ENCODE data around the gene SLC12A6.
A peak's percentile ranks its signal among the peaks of the same experiment; 100 is the strongest.

The SLC12A6 gene

GRCh38 chr15:34327906-34328305 lies 9.7 kb downstream of the SLC12A6 start:
- no peak for DNase-seq

- no peak for DNase-seq
These were observed 12.2 kb downstream of the SLC12A6 start for GRCh38 chr15:34325368-34325767.

DNA sequence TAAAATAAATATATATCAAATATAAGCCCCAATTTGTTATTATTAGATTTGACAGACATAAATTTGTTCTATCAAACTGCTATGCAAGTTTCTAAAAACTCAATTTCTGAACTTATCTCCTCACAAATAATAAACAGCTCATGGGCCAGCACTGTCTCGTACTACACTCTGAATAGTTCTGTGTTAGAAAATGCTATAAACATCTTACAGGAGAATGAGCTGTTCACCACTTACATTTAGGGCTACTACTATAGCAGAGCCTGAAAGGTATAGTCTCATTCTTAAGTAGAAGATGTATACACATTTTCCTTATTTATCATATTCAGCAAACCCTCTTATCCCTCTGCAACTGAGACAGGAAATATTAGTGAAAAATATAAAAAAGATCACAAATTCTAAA lies 12.6 kb downstream of the SLC12A6 start:
- no peak for DNase-seq

GRCh38 chr15:34323217-34323616 lies 14.4 kb downstream of the SLC12A6 start:
- no peak for DNase-seq

- peak; percentile 62 for DNase-seq
These were observed 19.1 kb downstream of the SLC12A6 start for GRCh38 chr15:34318277-34319079.

DNA sequence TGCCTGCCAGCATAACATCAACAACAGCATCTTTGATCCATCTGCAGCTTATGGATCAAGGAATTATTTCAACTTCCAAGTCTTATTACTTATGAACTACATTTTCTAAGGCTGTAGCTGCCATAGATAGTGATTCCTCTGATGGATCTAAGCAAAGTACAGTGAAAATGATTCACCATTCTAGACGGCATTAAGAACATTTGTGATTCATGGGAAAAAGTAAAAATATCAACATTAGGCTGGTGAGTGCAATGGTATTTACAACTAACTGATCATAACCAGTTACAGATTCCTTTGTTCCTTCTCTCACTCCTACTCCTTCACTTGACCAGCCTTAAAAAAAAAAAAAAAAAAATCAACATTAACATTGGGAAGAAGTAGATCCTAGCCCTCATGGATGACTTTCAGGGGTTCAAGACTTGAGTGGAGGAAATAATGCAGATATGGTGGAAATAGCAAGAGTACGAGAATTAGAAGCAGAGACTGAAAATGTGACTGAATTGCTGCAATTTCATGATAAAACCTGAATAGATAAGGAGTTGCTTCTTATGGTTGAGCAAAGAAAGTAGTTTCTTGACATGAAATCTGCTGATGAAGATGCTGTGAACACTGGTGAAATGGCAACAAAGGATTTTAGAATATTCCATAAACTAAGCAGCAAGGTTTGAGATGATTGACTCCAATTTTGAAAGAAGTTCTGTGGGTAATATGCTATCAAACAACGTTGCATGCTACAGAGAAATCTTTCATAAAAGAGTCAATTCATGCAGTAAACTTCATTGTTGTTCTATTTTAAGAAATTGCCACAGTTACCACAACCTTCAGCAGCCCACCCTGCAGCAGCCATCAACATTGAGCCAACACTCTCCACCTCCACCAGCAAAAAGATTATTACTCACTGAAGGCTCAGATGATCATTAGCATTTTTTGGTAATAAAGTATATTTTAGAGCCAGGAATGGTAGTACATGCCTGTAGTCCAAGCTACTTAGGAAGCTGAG lies 22.8 kb downstream of the SLC12A6 start:
- no peak for DNase-seq

GRCh38 chr15:34311563-34311962 lies 26.0 kb downstream of the SLC12A6 start:
- no peak for DNase-seq

DNA sequence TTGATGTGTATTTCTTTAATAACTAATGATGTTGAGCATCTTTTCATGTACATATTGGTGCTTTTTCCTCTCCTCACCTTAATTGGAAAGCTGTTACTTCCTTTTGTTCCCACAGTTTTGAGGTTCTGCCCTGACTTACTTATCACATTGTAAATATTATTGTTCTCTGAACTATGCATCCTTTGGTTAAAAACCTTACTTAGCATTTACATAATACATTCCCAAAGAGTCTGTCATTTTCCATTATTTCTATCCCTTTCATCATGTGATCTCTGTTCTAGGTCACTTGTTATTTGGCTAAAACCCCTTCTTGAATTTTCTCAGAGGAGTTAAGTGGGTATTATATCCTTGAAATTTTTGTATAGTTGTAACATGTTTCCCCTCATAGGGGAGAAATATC lies 33.0 kb downstream of the SLC12A6 start:
- peak; percentile 35 for DNase-seq

- DNase-seq, result no peak
These were observed 36.5 kb downstream of the SLC12A6 start for GRCh38 chr15:34301058-34301457.

- peak; percentile 14 for DNase-seq
These were observed 40.5 kb downstream of the SLC12A6 start for GRCh38 chr15:34297059-34297458.

DNA sequence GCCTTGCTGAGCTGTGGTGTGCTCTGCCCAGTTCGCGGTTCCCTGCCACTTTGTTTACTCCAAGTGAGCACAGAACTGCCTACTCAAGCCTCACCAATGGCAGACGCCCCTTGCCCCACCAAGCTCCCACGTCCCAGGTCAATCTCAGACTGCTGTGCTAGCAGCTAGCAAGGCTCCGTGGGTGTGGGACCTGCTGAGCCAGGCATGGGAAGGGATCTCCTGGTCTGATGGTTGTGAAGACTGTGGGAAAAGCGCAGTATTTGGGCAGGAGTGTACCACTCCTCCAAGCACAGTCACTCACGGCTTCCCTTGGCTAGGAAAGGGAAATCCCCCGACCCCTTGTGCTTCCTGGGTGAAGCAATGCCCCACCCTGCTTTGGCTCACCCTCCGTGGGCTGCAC lies 45.0 kb downstream of the SLC12A6 start:
- DNase-seq, result no peak

DNA sequence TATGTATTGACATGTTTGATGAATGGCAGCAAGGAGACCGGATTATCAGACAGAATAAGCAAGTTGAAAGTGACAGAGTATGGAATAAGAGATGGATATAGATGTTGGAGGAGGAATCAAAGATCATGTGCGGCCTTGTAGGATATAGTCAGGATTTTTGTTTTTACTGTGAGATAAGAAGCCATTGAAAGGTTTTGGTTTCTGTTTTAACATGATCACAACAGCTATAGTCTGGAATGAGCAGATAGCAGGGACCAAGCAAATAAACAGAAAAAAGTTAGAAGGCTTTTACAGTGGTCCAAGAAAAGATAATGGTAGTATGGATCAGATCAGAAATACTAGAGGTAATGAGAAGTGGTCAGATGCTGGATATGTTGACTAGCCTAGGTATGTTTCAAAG lies 52.6 kb downstream of the SLC12A6 start:
- no peak for DNase-seq

DNA sequence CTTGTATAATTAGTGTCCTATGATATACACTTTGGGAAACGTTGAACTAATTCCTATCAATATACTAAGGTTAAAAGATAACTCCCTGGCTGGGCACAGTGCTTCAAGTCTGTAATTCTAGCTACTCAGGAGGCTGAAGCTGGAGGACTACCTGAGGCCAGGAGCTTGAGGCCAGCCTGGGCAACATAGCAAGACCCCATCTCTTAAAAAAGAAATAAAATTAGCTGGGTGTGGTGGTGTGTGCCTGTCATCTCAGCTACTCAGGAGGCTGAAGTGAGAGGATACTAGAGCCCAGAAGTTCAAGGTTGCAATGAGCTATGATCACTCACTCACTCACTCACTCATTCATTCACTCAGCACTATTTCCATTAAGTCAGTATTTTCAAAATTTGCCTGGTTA lies 55.2 kb downstream of the SLC12A6 start:
- no peak for DNase-seq

GRCh38 chr15:34280193-34280592 lies 57.4 kb downstream of the SLC12A6 start:
- no peak for DNase-seq

- no peak for DNase-seq
These were observed 58.2 kb downstream of the SLC12A6 start for GRCh38 chr15:34279368-34279767.

DNA sequence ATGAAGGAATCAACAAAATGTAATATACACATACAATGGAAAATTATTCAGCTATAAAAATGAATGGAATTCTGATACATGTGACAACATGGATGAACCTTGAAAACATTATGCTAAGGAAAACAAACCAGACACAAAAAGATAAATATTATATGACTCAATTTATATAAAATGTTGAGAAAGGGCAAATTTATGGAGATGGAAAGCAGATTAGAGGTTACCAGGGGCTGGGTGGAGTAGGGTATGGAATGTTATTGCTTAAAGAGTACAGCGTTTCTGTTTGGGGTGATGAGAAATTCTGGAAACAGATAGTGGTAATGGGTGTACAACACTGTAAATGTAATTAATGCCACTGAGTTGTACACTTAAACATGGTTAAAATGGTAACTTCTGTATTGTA lies 61.9 kb downstream of the SLC12A6 start:
- no peak for DNase-seq

DNA sequence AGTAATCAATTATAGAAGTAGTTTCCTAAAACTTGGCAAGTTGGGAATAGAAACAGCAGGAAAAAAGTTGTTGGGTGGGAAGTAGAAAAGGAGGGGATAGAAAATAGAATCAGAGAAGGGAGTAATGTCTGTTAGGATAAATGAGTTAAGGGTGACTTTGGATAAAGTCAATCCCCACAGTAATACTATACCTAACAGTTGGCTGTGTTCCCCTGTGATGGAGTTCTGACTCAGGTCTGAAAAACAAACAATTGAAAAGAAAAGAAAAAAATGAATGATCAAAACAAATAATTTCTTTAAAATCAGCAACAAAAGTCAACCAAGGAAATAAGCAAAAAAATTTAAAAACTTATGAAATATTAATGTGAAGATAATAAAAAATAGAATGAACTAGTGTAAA lies 62.4 kb downstream of the SLC12A6 start:
- DNase-seq, result no peak

DNA sequence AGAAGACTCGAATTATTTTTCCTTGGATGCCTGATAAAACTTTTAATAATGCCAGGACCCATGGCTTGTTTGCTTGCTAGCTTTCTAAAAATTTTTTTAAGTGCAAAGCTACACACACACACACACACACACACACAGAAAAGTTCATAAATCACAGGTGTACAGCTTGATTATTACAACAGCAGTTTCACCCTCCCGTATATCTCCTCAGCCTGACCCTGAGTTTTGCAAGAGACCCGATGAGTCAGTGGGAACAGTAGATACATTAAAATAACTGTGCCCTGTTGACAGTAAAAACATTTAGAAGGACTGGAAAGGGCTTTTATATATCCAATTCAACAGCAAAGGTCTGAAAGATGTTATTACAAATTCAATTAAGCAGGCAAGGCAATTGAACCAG lies 66.1 kb downstream of the SLC12A6 start:
- peak; percentile 69 for DNase-seq

DNA sequence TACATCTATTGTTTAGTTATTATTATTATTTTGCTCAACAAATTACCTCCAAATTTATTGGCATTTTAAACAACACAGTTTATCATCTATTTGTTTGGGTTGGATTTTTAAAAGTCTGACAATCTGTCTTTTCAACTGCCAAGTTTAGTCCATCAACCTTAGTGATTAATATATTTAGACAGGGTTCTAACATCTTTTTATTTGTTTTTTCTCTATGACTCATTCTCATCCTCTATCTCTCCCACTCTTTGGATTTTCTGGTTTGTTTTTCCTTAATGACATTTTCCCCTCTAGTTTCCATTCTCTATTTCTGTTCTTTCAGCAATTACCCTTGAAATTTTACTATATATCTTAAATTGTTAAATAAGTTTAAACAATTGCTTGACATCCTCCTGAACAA lies 70.8 kb downstream of the SLC12A6 start:
- DNase-seq, result no peak

DNA sequence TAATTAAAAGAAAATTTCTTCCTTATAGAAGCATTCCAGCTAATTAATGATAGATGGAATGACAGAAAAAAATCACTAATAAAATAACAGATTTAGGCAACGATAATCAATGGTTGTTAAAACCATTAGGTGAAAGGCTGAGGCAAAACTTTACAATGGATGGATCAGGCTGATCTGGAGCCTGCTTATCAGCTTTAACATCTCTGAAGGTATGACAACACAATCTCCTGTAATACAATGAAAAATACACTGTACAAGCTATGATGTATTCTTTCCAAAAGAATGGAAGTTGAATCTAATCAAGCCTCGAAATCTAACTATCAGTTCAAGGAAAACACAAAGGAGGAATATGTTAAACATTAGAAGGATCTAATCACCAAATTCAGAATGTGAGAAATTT lies 73.5 kb downstream of the SLC12A6 start:
- no peak for DNase-seq

DNA sequence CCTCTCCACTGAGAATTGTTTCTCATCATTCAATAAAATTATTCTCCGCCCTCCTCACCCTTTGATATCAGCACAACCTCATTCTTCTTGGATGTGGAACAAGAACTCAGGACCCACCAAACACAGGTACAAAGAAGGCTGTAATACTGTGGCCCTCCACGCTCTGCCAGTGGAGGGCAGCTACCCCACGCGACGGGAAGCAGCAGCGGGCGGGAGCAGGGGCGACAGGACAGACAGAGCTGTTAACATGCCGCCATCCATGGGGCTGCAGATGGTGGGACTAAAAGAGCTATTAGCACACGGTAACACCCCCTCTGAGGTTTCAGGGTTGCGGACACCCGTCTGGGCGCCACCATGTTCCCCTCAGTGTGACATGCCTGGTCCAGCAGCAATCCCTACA lies 75.2 kb downstream of the SLC12A6 start:
- DNase-seq, result no peak

GRCh38 chr15:34259566-34259965 lies 78.0 kb downstream of the SLC12A6 start:
- no peak for DNase-seq

GRCh38 chr15:34258151-34258550 lies 79.4 kb downstream of the SLC12A6 start:
- no peak for DNase-seq

- no peak for DNase-seq
These were observed 85.0 kb downstream of the SLC12A6 start for GRCh38 chr15:34252545-34252944.

Measured in fibroblast of skin of right quadriceps (primary cell).